ENCODE data around the gene AQP3.

The AQP3 gene

GRCh38 chr9:33445389-33446239, 1.8 kb downstream of the AQP3 start:
- no peak for DNase-seq
- intact Hi-C loops (cut with DNase I): no loop called here

GRCh38 chr9:33443464-33444154, 3.8 kb downstream of the AQP3 start:
- intact Hi-C loops (cut with DNase I): no loop called here
- DNase-seq: no peak

- DNase-seq: no peak
- intact Hi-C loops (cut with DNase I): no loop called here
Observed at GRCh38 chr9:33443047-33443446, 4.3 kb downstream of the AQP3 start.

- intact Hi-C loops (cut with DNase I): no loop called here
- DNase-seq: no peak
Observed at GRCh38 chr9:33442125-33442524, 5.3 kb downstream of the AQP3 start.

GRCh38 chr9:33440609-33441008, 6.8 kb downstream of the AQP3 start:
- DNase-seq: no peak
- intact Hi-C loops (cut with DNase I): no loop called here

- intact Hi-C loops (cut with DNase I): no loop called here
Observed at GRCh38 chr9:33440204-33440603, 7.2 kb downstream of the AQP3 start.

GRCh38 chr9:33439731-33440130, 7.7 kb downstream of the AQP3 start:
- intact Hi-C loops (cut with DNase I): no loop called here
- DNase-seq: peak in 1 of 10 donors; percentile 56

More at GRCh38 chr9:33440204-33440603, 7.2 kb downstream of the AQP3 start:
- DNase-seq: no peak

- intact Hi-C loops (cut with DNase I): no loop called here
- DNase-seq: peak in 1 of 10 donors; percentile 61
Observed at GRCh38 chr9:33438926-33439680, 8.3 kb downstream of the AQP3 start.

- intact Hi-C loops (cut with DNase I): no loop called here
- no peak for DNase-seq
Observed at GRCh38 chr9:33437898-33438297, 9.5 kb downstream of the AQP3 start.

GRCh38 chr9:33437205-33437604, 10.2 kb downstream of the AQP3 start:
- intact Hi-C loops (cut with DNase I): no loop called here
- no peak for DNase-seq

- intact Hi-C loops (cut with DNase I): no loop called here
- DNase-seq: no peak
Observed at GRCh38 chr9:33436445-33436844, 10.9 kb downstream of the AQP3 start.

- intact Hi-C loops (cut with DNase I): no loop called here
- DNase-seq: no peak
Observed at GRCh38 chr9:33435821-33436277, 11.5 kb downstream of the AQP3 start.

GRCh38 chr9:33434317-33435105, 12.9 kb downstream of the AQP3 start:
- intact Hi-C loops (cut with DNase I): no loop called here
- no peak for DNase-seq

GRCh38 chr9:33433871-33434270, 13.5 kb downstream of the AQP3 start:
- intact Hi-C loops (cut with DNase I): no loop called here

GRCh38 chr9:33431420-33431819, 16.0 kb downstream of the AQP3 start:
- no peak for DNase-seq
- intact Hi-C loops (cut with DNase I): no loop called here

More at GRCh38 chr9:33433871-33434270, 13.5 kb downstream of the AQP3 start:
- no peak for DNase-seq

- DNase-seq: no peak
- intact Hi-C loops (cut with DNase I): no loop called here
Observed at GRCh38 chr9:33430942-33431341, 16.5 kb downstream of the AQP3 start.

- no peak for DNase-seq
- intact Hi-C loops (cut with DNase I): no loop called here
Observed at GRCh38 chr9:33429256-33429985, 18.0 kb downstream of the AQP3 start.

- peak in 1 of 10 donors; percentile 43 for DNase-seq
- intact Hi-C loops (cut with DNase I): no loop called here
Observed at GRCh38 chr9:33426843-33427293, 20.5 kb downstream of the AQP3 start.

GRCh38 chr9:33425128-33425533, 22.3 kb downstream of the AQP3 start:
- intact Hi-C loops (cut with DNase I): no loop called here
- peak in 1 of 10 donors; percentile 8 for DNase-seq

All from posterior cingulate gyrus (tissue), 11 donors.